SK-N-SH treated with all-trans-retinoic acid at 6 μM for 48 hours (cell line): ENCODE results near the gene S100G.
A peak's percentile ranks its signal among the peaks of the same experiment; 100 is the strongest.

Source experiments
- ATAC-seq: fragments of 200-7000 bp; cut with Tn5 transposase; 3 replicates; pipeline ENCODE4 v1.9.1; 2020; ENCODE audit warnings: mild to moderate bottlenecking, moderate library complexity
- BACH2 ChIP-seq: fragments of 250-450 bp; sonication (Bioruptor Pico); IDR thresholded peaks from 2 replicates; pipeline ENCODE4 v1.9.0; 2021; ENCODE audit warnings: mild to moderate bottlenecking, borderline replicate concordance
- ESRRG ChIP-seq: fragments of 250-450 bp; sonication (Bioruptor Pico); IDR thresholded peaks from 2 replicates; pipeline ENCODE4 v1.6.1; 2021; ENCODE audit warnings: mild to moderate bottlenecking
- GLIS3 ChIP-seq: fragments of 250-450 bp; sonication (Bioruptor Pico); IDR thresholded peaks from 2 replicates; pipeline ENCODE4 v1.5.0; 2020; ENCODE audit warnings: mild to moderate bottlenecking, moderate library complexity
- ISL1 ChIP-seq: fragments of 250-450 bp; sonication (Bioruptor Pico); IDR thresholded peaks from 2 replicates; pipeline ENCODE4 v2.1.2; 2022; ENCODE audit warnings: mild to moderate bottlenecking, moderate library complexity
- OSR1 ChIP-seq: fragments of 250-450 bp; sonication (Bioruptor Pico); IDR thresholded peaks from 2 replicates; pipeline ENCODE4 v1.8.0; 2022; ENCODE audit warnings: moderate library complexity, mild to moderate bottlenecking, inconsistent platforms
- PPARA ChIP-seq: fragments of 250-450 bp; sonication (Bioruptor Pico); IDR thresholded peaks from 2 replicates; pipeline ENCODE4 v1.5.0; 2020; ENCODE audit warnings: mild to moderate bottlenecking, borderline replicate concordance
- SNAI2 ChIP-seq: fragments of 250-450 bp; sonication (Bioruptor Pico); IDR thresholded peaks from 2 replicates; pipeline ENCODE4 v1.5.0; 2020; ENCODE audit warnings: mild to moderate bottlenecking, moderate library complexity
- TCF4 ChIP-seq: fragments of 250-450 bp; sonication (Bioruptor Pico); IDR thresholded peaks from 2 replicates; pipeline ENCODE4 v1.8.0; 2021; ENCODE audit warnings: mild to moderate bottlenecking, moderate library complexity, borderline replicate concordance
- TOX ChIP-seq: fragments of 250-450 bp; sonication (Bioruptor Pico); IDR thresholded peaks from 2 replicates; pipeline ENCODE4 v1.8.0; 2021; ENCODE audit warnings: mild to moderate bottlenecking, moderate library complexity, borderline replicate concordance
- ZFP30 ChIP-seq: fragments of 450-650 bp; formaldehyde crosslinking; IDR thresholded peaks from 2 replicates; pipeline ENCODE4 v1.5.0; 2022; ENCODE audit warnings: mild to moderate bottlenecking, moderate library complexity
- ZNF565 ChIP-seq: fragments of 450-650 bp; formaldehyde crosslinking; conservative IDR thresholded peaks from 2 replicates; pipeline ENCODE4 v1.5.0; 2020; ENCODE audit warnings: low read depth, mild to moderate bottlenecking, moderate library complexity
- ZNF70 ChIP-seq: fragments of 450-650 bp; formaldehyde crosslinking; IDR thresholded peaks from 2 replicates; pipeline ENCODE4 v1.5.0; 2020; ENCODE audit warnings: mild to moderate bottlenecking, moderate library complexity
- ZNF8 ChIP-seq: fragments of 450-650 bp; formaldehyde crosslinking; IDR thresholded peaks from 2 replicates; pipeline ENCODE4 v1.5.0; 2020; ENCODE audit warnings: mild to moderate bottlenecking, moderate library complexity
- TF ChIP-seq, protein P1 (sequence below): fragments of 250-450 bp; sonication (Bioruptor Pico); IDR thresholded peaks from 2 replicates; pipeline ENCODE4 v1.8.0; 2021; ENCODE audit warnings: low read depth, mild to moderate bottlenecking, moderate library complexity, borderline replicate concordance
- TF ChIP-seq, protein P2 (sequence below): fragments of 250-450 bp; sonication (Bioruptor Pico); IDR thresholded peaks from 2 replicates; pipeline ENCODE4 v1.5.1; 2020; ENCODE audit warnings: low read depth, mild to moderate bottlenecking, moderate library complexity
- TF ChIP-seq, protein P3 (sequence below): fragments of 250-450 bp; sonication (Bioruptor Pico); IDR thresholded peaks from 2 replicates; pipeline ENCODE4 v1.5.1; 2021; ENCODE audit warnings: mild to moderate bottlenecking, moderate library complexity
- TF ChIP-seq, protein P4 (sequence below): fragments of 250-450 bp; sonication (Bioruptor Pico); IDR thresholded peaks from 2 replicates; pipeline ENCODE4 v1.8.0; 2020; ENCODE audit warnings: mild to moderate bottlenecking, moderate library complexity, borderline replicate concordance

Gene S100G

DNA sequence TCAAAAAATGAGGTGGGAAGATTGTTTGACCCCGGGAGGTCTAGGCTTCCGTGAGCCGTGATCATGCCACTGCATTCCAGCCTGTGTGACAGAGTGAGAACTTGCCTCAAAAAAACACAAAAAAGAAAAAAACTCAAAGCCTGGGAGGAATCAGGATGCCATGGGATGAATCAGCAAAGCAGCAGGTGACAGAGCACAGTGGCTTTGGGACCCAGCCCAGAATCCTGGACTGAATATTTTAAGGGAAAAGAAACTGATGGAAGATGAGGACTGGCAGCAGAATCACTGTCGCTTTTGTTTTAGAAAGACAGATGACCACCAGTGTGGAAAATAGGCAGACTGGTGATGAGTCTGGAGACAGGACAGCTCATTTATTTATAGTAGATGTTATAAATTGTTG is 16.6 kb downstream of the S100G start:
- peak; percentile 41 for ATAC-seq
- no peak for TF ChIP-seq ZNF8 (CRISPR knock-in tag)
- TF ChIP-seq TCF4 = no peak

DNA sequence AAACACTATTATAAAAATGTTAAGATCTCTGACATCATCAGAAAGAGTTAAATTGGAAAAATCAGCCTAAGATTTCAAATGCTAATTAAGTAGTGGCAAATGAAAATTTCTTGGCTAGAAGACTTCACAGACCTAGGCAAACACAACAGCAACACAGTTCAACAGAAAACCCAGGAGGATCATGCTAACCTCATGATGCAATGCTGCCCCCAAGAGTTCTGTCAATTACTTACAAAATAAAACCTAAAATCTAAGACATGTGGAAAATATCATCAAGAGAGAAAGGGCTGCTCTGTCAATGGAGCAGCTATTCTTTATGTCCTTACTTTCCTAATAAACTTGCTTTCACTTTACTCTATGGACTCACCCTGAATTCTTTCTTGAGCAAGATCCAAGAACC is 21.0 kb downstream of the S100G start:
- TF ChIP-seq, protein P1, sequence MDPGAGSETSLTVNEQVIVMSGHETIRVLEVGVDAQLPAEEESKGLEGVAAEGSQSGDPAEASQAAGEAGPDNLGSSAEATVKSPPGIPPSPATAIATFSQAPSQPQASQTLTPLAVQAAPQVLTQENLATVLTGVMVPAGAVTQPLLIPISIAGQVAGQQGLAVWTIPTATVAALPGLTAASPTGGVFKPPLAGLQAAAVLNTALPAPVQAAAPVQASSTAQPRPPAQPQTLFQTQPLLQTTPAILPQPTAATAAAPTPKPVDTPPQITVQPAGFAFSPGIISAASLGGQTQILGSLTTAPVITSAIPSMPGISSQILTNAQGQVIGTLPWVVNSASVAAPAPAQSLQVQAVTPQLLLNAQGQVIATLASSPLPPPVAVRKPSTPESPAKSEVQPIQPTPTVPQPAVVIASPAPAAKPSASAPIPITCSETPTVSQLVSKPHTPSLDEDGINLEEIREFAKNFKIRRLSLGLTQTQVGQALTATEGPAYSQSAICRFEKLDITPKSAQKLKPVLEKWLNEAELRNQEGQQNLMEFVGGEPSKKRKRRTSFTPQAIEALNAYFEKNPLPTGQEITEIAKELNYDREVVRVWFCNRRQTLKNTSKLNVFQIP (CRISPR knock-in tag) = no peak
- no peak for TF ChIP-seq ZFP30 (CRISPR knock-in tag)
- TF ChIP-seq, protein P2, sequence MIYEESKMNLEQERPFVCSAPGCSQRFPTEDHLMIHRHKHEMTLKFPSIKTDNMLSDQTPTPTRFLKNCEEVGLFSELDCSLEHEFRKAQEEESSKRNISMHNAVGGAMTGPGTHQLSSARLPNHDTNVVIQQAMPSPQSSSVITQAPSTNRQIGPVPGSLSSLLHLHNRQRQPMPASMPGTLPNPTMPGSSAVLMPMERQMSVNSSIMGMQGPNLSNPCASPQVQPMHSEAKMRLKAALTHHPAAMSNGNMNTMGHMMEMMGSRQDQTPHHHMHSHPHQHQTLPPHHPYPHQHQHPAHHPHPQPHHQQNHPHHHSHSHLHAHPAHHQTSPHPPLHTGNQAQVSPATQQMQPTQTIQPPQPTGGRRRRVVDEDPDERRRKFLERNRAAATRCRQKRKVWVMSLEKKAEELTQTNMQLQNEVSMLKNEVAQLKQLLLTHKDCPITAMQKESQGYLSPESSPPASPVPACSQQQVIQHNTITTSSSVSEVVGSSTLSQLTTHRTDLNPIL = no peak
- TF ChIP-seq ZNF565 (CRISPR knock-in tag) = no peak
- no peak for TF ChIP-seq TCF4
- TF ChIP-seq ISL1 = no peak
- TF ChIP-seq, protein P3, sequence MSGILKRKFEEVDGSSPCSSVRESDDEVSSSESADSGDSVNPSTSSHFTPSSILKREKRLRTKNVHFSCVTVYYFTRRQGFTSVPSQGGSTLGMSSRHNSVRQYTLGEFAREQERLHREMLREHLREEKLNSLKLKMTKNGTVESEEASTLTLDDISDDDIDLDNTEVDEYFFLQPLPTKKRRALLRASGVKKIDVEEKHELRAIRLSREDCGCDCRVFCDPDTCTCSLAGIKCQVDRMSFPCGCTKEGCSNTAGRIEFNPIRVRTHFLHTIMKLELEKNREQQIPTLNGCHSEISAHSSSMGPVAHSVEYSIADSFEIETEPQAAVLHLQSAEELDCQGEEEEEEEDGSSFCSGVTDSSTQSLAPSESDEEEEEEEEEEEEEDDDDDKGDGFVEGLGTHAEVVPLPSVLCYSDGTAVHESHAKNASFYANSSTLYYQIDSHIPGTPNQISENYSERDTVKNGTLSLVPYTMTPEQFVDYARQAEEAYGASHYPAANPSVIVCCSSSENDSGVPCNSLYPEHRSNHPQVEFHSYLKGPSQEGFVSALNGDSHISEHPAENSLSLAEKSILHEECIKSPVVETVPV = no peak
- no peak for TF ChIP-seq OSR1 (CRISPR knock-in tag)
- ATAC-seq = peak; percentile 92

DNA sequence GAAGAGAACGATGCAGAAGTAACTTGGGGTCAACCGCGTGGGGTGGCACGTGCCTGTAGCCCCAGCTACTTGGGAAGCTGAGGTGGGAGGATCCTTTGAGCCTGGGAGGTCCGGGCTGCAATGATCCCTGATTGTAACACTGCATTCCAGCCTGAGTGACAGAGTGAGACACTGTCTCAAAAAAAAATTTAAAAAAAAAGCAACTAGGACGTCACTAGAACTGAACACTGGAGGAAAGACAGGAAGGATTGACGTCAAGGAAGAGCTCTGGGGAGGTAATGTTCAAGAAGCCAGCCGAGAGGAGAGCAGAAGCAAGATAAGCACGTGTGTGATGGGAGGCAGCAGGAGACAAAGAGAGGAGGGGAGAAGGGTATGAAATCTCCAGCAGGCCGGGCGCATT is 28.7 kb downstream of the S100G start:
- no peak for TF ChIP-seq ZNF565 (CRISPR knock-in tag)

DNA sequence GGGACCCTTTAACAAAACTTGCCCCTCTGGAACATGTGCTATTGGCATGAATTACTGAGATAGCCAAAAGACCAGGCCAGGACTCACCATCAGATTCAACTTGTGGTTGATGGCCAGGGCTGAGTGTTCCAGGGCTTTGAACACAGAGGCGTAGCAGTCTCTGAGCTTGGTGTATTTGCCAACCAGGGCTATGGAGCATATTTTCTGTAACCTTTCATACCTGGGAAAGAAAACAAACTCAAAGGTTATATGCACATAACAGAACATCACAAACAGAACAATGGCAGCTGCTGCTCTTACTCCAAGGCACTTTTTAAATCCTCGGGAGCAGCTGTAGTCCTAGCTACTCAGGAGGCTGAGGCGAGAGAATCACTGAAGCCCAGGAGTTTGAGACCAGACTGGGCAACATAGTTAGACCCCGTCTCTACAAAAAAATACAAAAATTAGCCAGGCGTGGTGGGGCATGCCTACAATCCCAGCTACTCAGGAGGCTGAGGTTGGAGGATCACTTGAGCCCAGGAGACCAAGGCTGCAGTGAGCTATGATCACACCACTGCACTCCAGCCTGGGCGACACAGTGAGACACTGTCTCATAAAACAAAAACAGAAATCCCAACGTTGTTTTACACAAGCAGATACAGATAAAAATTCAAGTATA is 33.2 kb downstream of the S100G start:
- TF ChIP-seq, protein P3 = no peak
- TF ChIP-seq ZFP30 (CRISPR knock-in tag) = no peak
- no peak for TF ChIP-seq TCF4
- TF ChIP-seq, protein P4, sequence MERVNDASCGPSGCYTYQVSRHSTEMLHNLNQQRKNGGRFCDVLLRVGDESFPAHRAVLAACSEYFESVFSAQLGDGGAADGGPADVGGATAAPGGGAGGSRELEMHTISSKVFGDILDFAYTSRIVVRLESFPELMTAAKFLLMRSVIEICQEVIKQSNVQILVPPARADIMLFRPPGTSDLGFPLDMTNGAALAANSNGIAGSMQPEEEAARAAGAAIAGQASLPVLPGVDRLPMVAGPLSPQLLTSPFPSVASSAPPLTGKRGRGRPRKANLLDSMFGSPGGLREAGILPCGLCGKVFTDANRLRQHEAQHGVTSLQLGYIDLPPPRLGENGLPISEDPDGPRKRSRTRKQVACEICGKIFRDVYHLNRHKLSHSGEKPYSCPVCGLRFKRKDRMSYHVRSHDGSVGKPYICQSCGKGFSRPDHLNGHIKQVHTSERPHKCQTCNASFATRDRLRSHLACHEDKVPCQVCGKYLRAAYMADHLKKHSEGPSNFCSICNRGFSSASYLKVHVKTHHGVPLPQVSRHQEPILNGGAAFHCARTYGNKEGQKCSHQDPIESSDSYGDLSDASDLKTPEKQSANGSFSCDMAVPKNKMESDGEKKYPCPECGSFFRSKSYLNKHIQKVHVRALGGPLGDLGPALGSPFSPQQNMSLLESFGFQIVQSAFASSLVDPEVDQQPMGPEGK (CRISPR knock-in tag) = no peak
- no peak for TF ChIP-seq GLIS3
- no peak for TF ChIP-seq PPARA (CRISPR knock-in tag)
- TF ChIP-seq ISL1 = no peak
- no peak for TF ChIP-seq TOX (CRISPR knock-in tag)
- no peak for TF ChIP-seq ZNF70 (CRISPR knock-in tag)
- TF ChIP-seq, protein P2 = no peak
- TF ChIP-seq SNAI2 = no peak
- TF ChIP-seq ESRRG (CRISPR knock-in tag) = no peak
- no peak for TF ChIP-seq BACH2 (CRISPR knock-in tag)
- no peak for TF ChIP-seq ZNF565 (CRISPR knock-in tag)
- TF ChIP-seq, all 23 proteins: peak for 0
- ATAC-seq = no peak

More for the DNA sequence above, 28.7 kb downstream of the S100G start:
- no peak for ATAC-seq

DNA sequence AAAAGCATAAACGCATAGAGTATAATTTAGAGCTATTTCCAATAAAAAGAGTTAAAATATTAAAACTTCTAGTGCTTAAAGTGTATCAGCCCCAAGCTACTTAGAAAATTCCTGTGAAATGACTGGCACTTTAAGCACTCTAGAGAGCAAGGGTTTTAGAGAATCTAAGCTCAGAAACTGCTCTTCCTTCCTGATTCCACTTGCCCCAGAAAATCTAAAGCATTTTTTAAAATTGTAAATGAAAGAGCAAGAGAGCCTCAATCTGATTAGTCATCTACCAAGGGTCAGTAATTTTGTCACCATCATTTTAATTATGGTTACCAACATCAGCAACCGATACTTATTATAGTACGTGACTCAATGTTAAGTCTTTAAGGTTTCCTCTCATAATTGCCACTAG is 37.6 kb downstream of the S100G start:
- peak; percentile 64; the same call in 2 of the 3 replicates for ATAC-seq
- no peak for TF ChIP-seq PPARA (CRISPR knock-in tag)
